H9 (cell line): ENCODE data around the gene MED27. TPM values are rescaled to one million over a fixed set of nuclear protein-coding genes. Genes with fewer than 3 reads are reported as not detected.

Experiments used
- DNase-seq: peaks from one replicate; pipeline ENCODE4 v3.0.0-alpha.2; 2017
- H2AFZ ChIP-seq: one replicate; pipeline ENCODE4 v1.6.1; 2013; ENCODE audit warnings: mild to moderate bottlenecking, low read length, control low read depth, moderate library complexity
- H2AK5ac ChIP-seq: 2 replicates; pipeline ENCODE4 v1.6.1; 2013; ENCODE audit warnings: low read length, control low read depth, mixed read lengths; ENCODE audit not compliant: insufficient read length
- H2BK120ac ChIP-seq: one replicate; pipeline ENCODE4 v1.6.1; 2013; ENCODE audit warnings: low read depth, mild to moderate bottlenecking, low read length, control low read depth, inconsistent platforms; ENCODE audit not compliant: poor library complexity, severe bottlenecking
- H2BK12ac ChIP-seq: 2 replicates; pipeline ENCODE4 v1.6.1; 2013; ENCODE audit warnings: low read length, control low read depth, mixed read lengths, low read depth; ENCODE audit not compliant: insufficient read length
- H2BK15ac ChIP-seq: 2 replicates; pipeline ENCODE4 v1.6.1; 2013; ENCODE audit warnings: low read depth, low read length, control low read depth
- H2BK20ac ChIP-seq: one replicate; pipeline ENCODE4 v1.6.1; 2013; ENCODE audit warnings: low read depth, mild to moderate bottlenecking, low read length, control low read depth, inconsistent platforms; ENCODE audit not compliant: poor library complexity, severe bottlenecking
- H2BK5ac ChIP-seq: 2 replicates; pipeline ENCODE4 v1.6.1; 2013; ENCODE audit warnings: low read length, control low read depth, mixed read lengths; ENCODE audit not compliant: insufficient read length
- H3K14ac ChIP-seq: 2 replicates; pipeline ENCODE4 v1.6.1; 2013; ENCODE audit warnings: low read length, control low read depth; ENCODE audit not compliant: insufficient read depth
- H3K18ac ChIP-seq: 2 replicates; pipeline ENCODE4 v1.6.1; 2013; ENCODE audit warnings: low read depth, mild to moderate bottlenecking, mixed read lengths, low read length, control low read depth; ENCODE audit not compliant: insufficient read length
- H3K23ac ChIP-seq: 2 replicates; pipeline ENCODE4 v1.6.1; 2013; ENCODE audit warnings: low read length, control low read depth, mixed read lengths, low read depth; ENCODE audit not compliant: insufficient read length
- H3K23me2 ChIP-seq: 2 replicates; pipeline ENCODE4 v1.6.1; 2013; ENCODE audit warnings: low read depth, mild to moderate bottlenecking, mixed read lengths, low read length, control low read depth; ENCODE audit not compliant: insufficient read length, poor library complexity, severe bottlenecking
- H3K27ac ChIP-seq: 2 replicates; pipeline ENCODE4 v1.5.1; 2013; ENCODE audit warnings: low read length, control low read depth, mixed read lengths, low read depth; ENCODE audit not compliant: insufficient read length
- H3K27me3 ChIP-seq: 2 replicates; pipeline ENCODE4 v1.6.1; 2013; ENCODE audit warnings: low read length, control low read depth, inconsistent platforms; ENCODE audit not compliant: insufficient read depth
- H3K4ac ChIP-seq: 2 replicates; pipeline ENCODE4 v1.6.1; 2013; ENCODE audit warnings: low read depth, mild to moderate bottlenecking, control low read depth, inconsistent platforms, low read length, moderate library complexity
- H3K4me1 ChIP-seq: 2 replicates; pipeline ENCODE4 v1.6.1; 2013; ENCODE audit warnings: low read length, control low read depth, inconsistent platforms; ENCODE audit not compliant: insufficient read depth
- H3K4me2 ChIP-seq: 2 replicates; pipeline ENCODE4 v1.6.1; 2013; ENCODE audit warnings: low read length, control low read depth, mixed read lengths; ENCODE audit not compliant: insufficient read length, insufficient read depth
- H3K56ac ChIP-seq: 2 replicates; pipeline ENCODE4 v1.6.1; 2013; ENCODE audit warnings: low read depth, mild to moderate bottlenecking, mixed read lengths, low read length, control low read depth; ENCODE audit not compliant: insufficient read length
- H3K79me1 ChIP-seq: 2 replicates; pipeline ENCODE4 v1.6.1; 2013; ENCODE audit warnings: low read depth, mild to moderate bottlenecking, moderate library complexity, low read length, control low read depth, inconsistent platforms; ENCODE audit not compliant: insufficient read depth, poor library complexity, severe bottlenecking
- H3K79me2 ChIP-seq: 2 replicates; pipeline ENCODE4 v1.6.1; 2013; ENCODE audit warnings: low read length, control low read depth, inconsistent platforms; ENCODE audit not compliant: insufficient read depth
- H3K9ac ChIP-seq: 2 replicates; pipeline ENCODE4 v1.6.1; 2013; ENCODE audit warnings: low read length, control low read depth, mixed read lengths; ENCODE audit not compliant: insufficient read length; ENCODE audit errors: extremely low read depth
- H3K9me3 ChIP-seq: one replicate; pipeline ENCODE4 v1.6.1; 2013; ENCODE audit warnings: low read depth, low read length, inconsistent platforms; ENCODE audit not compliant: control insufficient read depth
- H3T11ph ChIP-seq: one replicate; pipeline ENCODE4 v1.6.1; 2013; ENCODE audit warnings: mild to moderate bottlenecking, low read length, control low read depth, inconsistent platforms
- H4K20me1 ChIP-seq: one replicate; pipeline ENCODE4 v1.6.1; 2013; ENCODE audit not compliant: control insufficient read depth, insufficient read length, insufficient read depth
- H4K5ac ChIP-seq: 2 replicates; pipeline ENCODE4 v1.6.1; 2013; ENCODE audit warnings: low read depth, mild to moderate bottlenecking, mixed read lengths, low read length, control low read depth; ENCODE audit not compliant: insufficient read length
- H4K8ac ChIP-seq: replicated peaks from 2 replicates; pipeline ENCODE4 v1.6.1; 2013; ENCODE audit warnings: low read length, control low read depth, mixed read lengths, low read depth; ENCODE audit not compliant: insufficient read length
- H4K91ac ChIP-seq: 2 replicates; pipeline ENCODE4 v1.6.1; 2013; ENCODE audit warnings: low read depth, mild to moderate bottlenecking, moderate library complexity, mixed read lengths, low read length, control low read depth; ENCODE audit not compliant: insufficient read length
- H3K27ac Mint-ChIP-seq, 3 experiments: 2 replicates in 2 of 3; 3 replicates in 1 of 3; pipeline ENCODE4 v1.8.0; 2020 to 2021; ENCODE audit warnings: mixed read lengths in 3 of 3, mild to moderate bottlenecking in 1 of 3, moderate library complexity in 1 of 3
- H3K27me3 Mint-ChIP-seq: 2 replicates; pipeline ENCODE4 v1.8.0; 2021; ENCODE audit warnings: low read depth, mild to moderate bottlenecking, moderate library complexity, mixed read lengths
- H3K36me3 Mint-ChIP-seq, 3 experiments: 2 replicates in 2 of 3; 3 replicates in 1 of 3; pipeline ENCODE4 v1.8.0; 2020 to 2021; ENCODE audit warnings: low read depth in 3 of 3, mixed read lengths in 3 of 3; ENCODE audit not compliant: insufficient read depth in 1 of 3
- H3K4me1 Mint-ChIP-seq, 2 experiments: 2 replicates each; pipeline ENCODE4 v1.8.0; 2020; ENCODE audit warnings: mixed read lengths in 2 of 2
- H3K4me3 Mint-ChIP-seq, 2 experiments: 2 replicates in 1 of 2; 3 replicates in 1 of 2; pipeline ENCODE4 v1.8.0; 2020 to 2021; ENCODE audit warnings: mild to moderate bottlenecking in 2 of 2, mixed read lengths in 2 of 2, moderate library complexity in 1 of 2
- H3K9me3 Mint-ChIP-seq, 2 experiments: 2 replicates in 1 of 2; 3 replicates in 1 of 2; pipeline ENCODE4 v1.8.0; 2020; ENCODE audit warnings: mild to moderate bottlenecking in 2 of 2, mixed read lengths in 2 of 2, moderate library complexity in 1 of 2
- CTCF ChIP-seq: fragments of 200-600 bp; sonication (generic); conservative IDR thresholded peaks from 3 replicates; pipeline ENCODE4 v1.8.0; 2021; ENCODE audit warnings: antibody characterized with exemption, mild to moderate bottlenecking
- WGBS: extraction: QIAGEN DNeasy Blood & Tissue Kit; methylation state at CpG from one replicate; pipeline ENCODE4 v1.1.7; 2013; ENCODE audit warnings: missing lambda C conversion rate, low lambda C conversion rate, mixed read lengths; ENCODE audit not compliant: insufficient read length; ENCODE audit errors: extremely low coverage; 5-methylcytosine and 5-hydroxymethylcytosine counted together
- total RNA-seq: library from RNA; stranded (reverse); gene quantifications from 2 replicates; pipeline ENCODE4 v1.2.1, GENCODE V29; 2021

Gene MED27
- total RNA-seq, 1 experiment from 2014 or later, result 33.5 TPM

GRCh38 chr9:132019702-132020101 is 60.0 kb downstream of the MED27 start:
- Mint-ChIP-seq H3K27ac (peak overlapping the region in 1 of 3 experiments; percentile 50; a peak in 1 of 7 replicates), H3K4me3 (no peak overlapping the region), H3K9me3 (no peaks in the 10 kb centered on the region), H3K4me1 (peaks cover 40 to 41% of the 10 kb centered on the region in 2 experiments), H3K36me3 (no peaks in the 10 kb centered on the region), H3K27me3 (no peaks in the 10 kb centered on the region)
- Histone ChIP-seq H2BK15ac (no peak overlapping the region), H3K27me3 (no peaks in the 10 kb centered on the region), H3T11ph (no peak overlapping the region), H4K5ac (no peak overlapping the region), H2BK12ac (no peak overlapping the region), H3K4ac (no peak overlapping the region), H4K8ac (no peak overlapping the region), H3K4me1 (peaks cover 5% of the 10 kb centered on the region; the same call in 1 of the 2 replicates), H3K56ac (no peak overlapping the region), H3K27ac (no peak overlapping the region), H4K20me1 (peaks cover 3% of the 10 kb centered on the region), H2BK20ac (no peak overlapping the region), H3K79me2 (no peaks in the 10 kb centered on the region), H3K9ac (no peak overlapping the region), H3K9me3 (no peaks in the 10 kb centered on the region), H3K79me1 (no peaks in the 10 kb centered on the region), H2BK120ac (no peak overlapping the region), H3K23me2 (no peaks in the 10 kb centered on the region), H3K23ac (no peak overlapping the region), H3K18ac (no peak overlapping the region), H3K4me2 (no peak overlapping the region), H2AK5ac (no peak overlapping the region), H2AFZ (no peak overlapping the region), H2BK5ac (no peak overlapping the region), H4K91ac (no peak overlapping the region), H3K14ac (no peak overlapping the region)
- no CpG with 5 or more reads among the region's 7 CpGs for WGBS
- no peak for DNase-seq
- no peak for TF ChIP-seq CTCF
